Brain microvascular endothelial cell (primary cell): ENCODE measurements around the gene AXIN1.

Experiments used
- DNase-seq: peaks from one replicate; pipeline ENCODE4 v3.0.0-alpha.2; 2020
- H3K27ac ChIP-seq: fragments of 250-450 bp; sonication (Bioruptor Pico); 2 replicates; pipeline ENCODE4 v1.5.1; 2020; ENCODE audit warnings: mild to moderate bottlenecking, moderate library complexity
- H3K27me3 ChIP-seq: fragments of 250-450 bp; sonication (Bioruptor Pico); replicated peaks from 2 replicates; pipeline ENCODE4 v1.5.1; 2020; ENCODE audit warnings: mild to moderate bottlenecking
- H3K36me3 ChIP-seq: fragments of 250-450 bp; sonication (Bioruptor Pico); replicated peaks from 2 replicates; pipeline ENCODE4 v1.5.1; 2020; ENCODE audit warnings: mild to moderate bottlenecking
- H3K4me3 ChIP-seq: 2 replicates; pipeline ENCODE4 v1.5.1; 2011; ENCODE audit warnings: low read depth, mild to moderate bottlenecking, control low read depth, low read length, moderate library complexity
- in situ Hi-C: cut with HindIII; loops from 2 replicates; pipeline ENCODE4 v1.10.0; 2017; ENCODE audit warnings: low sequenced_read_pairs, low pct_ligation_motif_present
- TF ChIP-seq, protein P1 (sequence below): IDR thresholded peaks from 2 replicates; pipeline ENCODE4 v1.5.1; 2011; ENCODE audit warnings: low read depth, mild to moderate bottlenecking, moderate library complexity, low read length, control low read depth, inconsistent platforms; ENCODE audit errors: missing control alignments

AXIN1 gene

DNA sequence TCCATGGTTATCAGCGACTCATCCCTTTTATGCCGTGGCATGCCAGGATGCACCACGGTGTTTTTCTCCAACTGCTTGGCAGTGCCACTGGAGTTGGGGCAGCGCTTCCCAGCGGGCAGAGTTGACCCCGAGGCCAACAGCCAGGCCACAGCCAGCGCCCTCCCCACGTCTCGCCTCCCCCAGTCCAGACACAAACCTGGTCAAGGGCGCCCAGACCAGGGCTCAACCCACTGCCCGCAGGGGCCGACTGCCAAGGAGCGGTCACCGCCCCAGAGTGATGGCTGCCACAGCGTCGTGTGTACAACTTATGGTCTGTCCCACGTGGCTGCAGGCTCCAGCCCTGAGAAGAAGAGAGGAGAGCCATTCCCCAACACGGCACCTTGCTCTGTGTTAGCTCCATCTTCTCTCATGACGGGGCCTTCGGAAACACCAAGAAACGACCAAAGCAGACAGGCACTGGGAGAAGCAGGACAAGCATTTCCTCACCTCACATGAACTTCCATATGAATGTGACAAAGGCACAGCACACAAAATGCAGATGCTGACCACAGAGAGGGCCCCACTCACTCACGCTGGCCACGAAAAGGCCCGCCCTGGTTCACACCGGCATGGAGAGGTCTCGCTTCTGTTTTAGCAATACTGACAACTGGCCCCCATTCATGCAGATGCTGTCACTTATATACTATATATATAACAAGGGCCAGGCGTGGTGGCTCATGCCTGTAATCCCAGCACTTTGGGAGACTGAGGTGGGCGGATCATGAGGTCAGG is 27.0 kb downstream of the AXIN1 start:
- Histone ChIP-seq H3K36me3 (peaks cover 3% of the 10 kb centered on the region), H3K27ac (no peak overlapping the region), H3K4me3 (no peak overlapping the region), H3K27me3 (no peaks in the 10 kb centered on the region)
- TF ChIP-seq, protein P1, sequence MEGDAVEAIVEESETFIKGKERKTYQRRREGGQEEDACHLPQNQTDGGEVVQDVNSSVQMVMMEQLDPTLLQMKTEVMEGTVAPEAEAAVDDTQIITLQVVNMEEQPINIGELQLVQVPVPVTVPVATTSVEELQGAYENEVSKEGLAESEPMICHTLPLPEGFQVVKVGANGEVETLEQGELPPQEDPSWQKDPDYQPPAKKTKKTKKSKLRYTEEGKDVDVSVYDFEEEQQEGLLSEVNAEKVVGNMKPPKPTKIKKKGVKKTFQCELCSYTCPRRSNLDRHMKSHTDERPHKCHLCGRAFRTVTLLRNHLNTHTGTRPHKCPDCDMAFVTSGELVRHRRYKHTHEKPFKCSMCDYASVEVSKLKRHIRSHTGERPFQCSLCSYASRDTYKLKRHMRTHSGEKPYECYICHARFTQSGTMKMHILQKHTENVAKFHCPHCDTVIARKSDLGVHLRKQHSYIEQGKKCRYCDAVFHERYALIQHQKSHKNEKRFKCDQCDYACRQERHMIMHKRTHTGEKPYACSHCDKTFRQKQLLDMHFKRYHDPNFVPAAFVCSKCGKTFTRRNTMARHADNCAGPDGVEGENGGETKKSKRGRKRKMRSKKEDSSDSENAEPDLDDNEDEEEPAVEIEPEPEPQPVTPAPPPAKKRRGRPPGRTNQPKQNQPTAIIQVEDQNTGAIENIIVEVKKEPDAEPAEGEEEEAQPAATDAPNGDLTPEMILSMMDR = no peak
- no peak for DNase-seq
- in situ Hi-C loops = no loop called here

DNA sequence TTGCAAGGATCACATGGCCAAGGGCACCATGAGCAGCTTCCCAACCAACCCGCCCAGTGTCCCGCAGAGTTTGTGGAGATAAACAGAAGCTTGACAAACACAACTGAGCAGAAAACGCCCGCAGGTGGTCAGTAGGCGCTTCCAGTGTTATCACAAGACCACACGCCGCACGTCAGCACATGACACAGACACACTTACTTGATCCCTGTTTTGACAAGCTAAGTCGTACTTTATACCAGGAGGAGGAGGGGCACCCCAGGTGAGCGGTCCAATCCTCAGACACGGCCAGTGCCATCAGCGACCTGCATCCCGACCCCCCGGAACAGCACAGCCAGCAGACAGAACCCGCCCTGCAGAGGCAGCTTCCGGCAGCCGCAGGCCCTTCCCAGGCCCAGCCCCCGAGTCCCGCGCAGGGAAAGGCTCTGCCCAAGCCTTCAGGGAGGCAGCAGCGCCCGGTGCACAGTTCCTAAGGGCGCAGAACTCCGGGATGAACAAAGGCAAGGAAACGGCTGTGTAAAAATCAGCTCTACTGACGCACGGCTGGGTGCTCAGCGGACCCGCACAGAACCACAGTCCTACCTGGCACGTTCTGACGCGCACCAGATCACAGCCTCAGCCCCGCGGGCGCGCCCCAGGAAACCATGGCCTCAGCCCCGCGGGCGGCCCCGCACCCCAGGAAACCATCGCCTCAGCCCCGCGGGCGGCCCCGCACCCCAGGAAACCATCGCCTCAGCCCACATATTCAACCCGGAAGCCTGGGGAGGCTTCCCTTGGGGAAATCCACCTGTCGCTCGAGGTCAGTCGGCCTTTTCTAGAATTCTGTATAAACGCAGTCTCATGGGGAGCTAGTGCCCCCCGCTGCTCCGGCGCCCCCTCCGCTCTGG is 27.8 kb downstream of the AXIN1 start:
- no peak overlapping the region for H3K27ac ChIP-seq
- in situ Hi-C loops = no loop called here
- no peak overlapping the region for H3K4me3 ChIP-seq
- TF ChIP-seq, protein P1 = no peak
- H3K27me3 ChIP-seq = no peaks in the 10 kb centered on the region
- H3K36me3 ChIP-seq = peaks cover 3% of the 10 kb centered on the region
- DNase-seq = no peak

DNA sequence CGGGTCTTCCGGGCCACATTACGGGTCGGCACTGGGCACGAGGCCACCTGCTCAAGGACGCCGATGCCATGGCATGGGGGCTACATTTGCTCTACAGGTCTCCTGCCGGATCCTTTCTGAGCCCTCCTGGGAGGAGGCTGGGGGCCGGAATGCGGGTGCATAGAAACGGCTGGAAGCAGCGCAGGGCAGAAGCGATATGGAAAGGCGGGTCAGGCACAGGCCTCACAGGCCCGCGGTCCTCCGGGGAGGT is 28.4 kb downstream of the AXIN1 start:
- Histone ChIP-seq H3K27ac (no peak overlapping the region), H3K36me3 (peaks cover 3% of the 10 kb centered on the region), H3K4me3 (no peak overlapping the region), H3K27me3 (no peaks in the 10 kb centered on the region)
- in situ Hi-C loops = no loop called here
- no peak for DNase-seq
- TF ChIP-seq, protein P1 = no peak

GRCh38 chr16:322476-323143 is 29.9 kb downstream of the AXIN1 start:
- H3K27me3 ChIP-seq = no peaks in the 10 kb centered on the region
- in situ Hi-C loops = no loop called here
- no peak overlapping the region for H3K27ac ChIP-seq
- H3K36me3 ChIP-seq = peaks cover 3% of the 10 kb centered on the region
- TF ChIP-seq, protein P1 = no peak
- no peak for DNase-seq
- H3K4me3 ChIP-seq = no peak overlapping the region

DNA sequence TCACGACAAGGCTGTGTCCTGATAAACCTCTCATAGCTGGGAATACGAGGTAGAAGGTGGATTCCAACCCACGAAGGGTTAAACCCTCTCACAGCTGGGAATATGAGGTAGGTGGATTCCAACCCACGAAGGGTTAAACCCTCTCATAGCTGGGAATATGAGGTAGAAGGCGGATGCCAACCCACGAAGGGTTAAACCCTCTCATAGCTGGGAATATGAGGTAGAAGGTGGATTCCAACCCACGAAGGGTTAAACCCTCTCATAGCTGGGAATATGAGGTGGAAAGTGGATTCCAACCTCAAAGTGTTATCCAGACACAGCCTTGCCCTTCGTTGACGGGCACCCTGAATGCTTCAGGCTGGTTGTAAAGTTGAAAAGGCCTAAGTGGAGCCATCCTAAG is 31.0 kb downstream of the AXIN1 start:
- Histone ChIP-seq H3K36me3 (peaks cover 3% of the 10 kb centered on the region), H3K27me3 (no peaks in the 10 kb centered on the region), H3K4me3 (no peak overlapping the region), H3K27ac (no peak overlapping the region)
- TF ChIP-seq, protein P1 = no peak
- DNase-seq = no peak
- in situ Hi-C loops = no loop called here
